ENCODE results near the gene FLOT1. TPM values are rescaled to one million over a fixed set of nuclear protein-coding genes. Genes with fewer than 3 reads are reported as not detected.

Gene FLOT1
- polyA plus RNA-seq, 1 experiment: 292 TPM

GRCh38 chr6:30747300-30747687 lies 4.8 kb upstream of the FLOT1 start:
- TF ChIP-seq CTCF (IDR thresholded peaks at IDR 0.05; ENCODE audit: insufficient read depth, low read depth, low read length): no peak
- CTCF ChIA-PET: interaction anchor here (1.0 to 1.6 kb wide), 4 partner anchors 11 to 81 kb away, joined by 3 to 5 read pairs (median 3); no protein-coding TSS in a partner anchor
- no peak for DNase-seq (ENCODE audit: low read depth)
- POLR2A ChIA-PET: interaction anchor here (0.6 kb wide), 1 partner anchor 132 kb away, joined by 16 read pairs; no protein-coding TSS in a partner anchor
- Histone ChIP-seq H3K36me3 (ENCODE audit: control insufficient read depth, insufficient read depth, low read length) (no peaks in the 10 kb centered on the region), H3K4me3 (ENCODE audit: low read depth, low read length) (no peak overlapping the region), H3K27me3 (ENCODE audit: control insufficient read depth, insufficient read depth, low read length) (no peaks in the 10 kb centered on the region)

- H3K27me3 ChIP-seq (ENCODE audit: control insufficient read depth, insufficient read depth, low read length): no peaks in the 10 kb centered on the region
- ChIA-PET POLR2A (interaction anchor here (0.6 to 1.4 kb wide), 3 partner anchors 8 to 92 kb away, joined by 3 to 6 read pairs (median 3); no protein-coding TSS in a partner anchor), CTCF (interaction anchor here (0.6 to 3.0 kb wide), 14 partner anchors 16 to 854 kb away, joined by 3 to 16 read pairs (median 4); partner anchors contain the start of gene MDC1)
- peak within 1 kb of the TSS; percentile 65 for H3K4me3 ChIP-seq (ENCODE audit: low read depth, low read length)
- peaks cover 16% of the 10 kb centered on the region for H3K36me3 ChIP-seq (ENCODE audit: control insufficient read depth, insufficient read depth, low read length)
- peak; percentile 64 for DNase-seq (ENCODE audit: low read depth)
- TF ChIP-seq CTCF (IDR thresholded peaks at IDR 0.05; ENCODE audit: insufficient read depth, low read depth, low read length): peak; percentile 81
Measured at GRCh38 chr6:30744054-30744805, 1.7 kb upstream of the FLOT1 start, which contains the start of gene IER3. IER3 (minus strand) TSS chr6:30744547; CDS start chr6:30744518, 29 bp downstream.

- CTCF ChIA-PET: interaction anchor here (0.6 to 3.0 kb wide), 10 partner anchors 21 to 855 kb away, joined by 3 to 16 read pairs (median 6); no protein-coding TSS in a partner anchor
- Histone ChIP-seq H3K27me3 (ENCODE audit: control insufficient read depth, insufficient read depth, low read length) (no peaks in the 10 kb centered on the region), H3K36me3 (ENCODE audit: control insufficient read depth, insufficient read depth, low read length) (peaks cover 18% of the 10 kb centered on the region), H3K4me3 (ENCODE audit: low read depth, low read length) (peak overlapping the region; percentile 65)
- DNase-seq (ENCODE audit: low read depth): no peak
- POLR2A ChIA-PET: interaction anchor here (0.6 to 1.4 kb wide), 4 partner anchors 9 to 79 kb away, joined by 3 to 6 read pairs (median 5); no protein-coding TSS in a partner anchor
- TF ChIP-seq CTCF (IDR thresholded peaks at IDR 0.05; ENCODE audit: insufficient read depth, low read depth, low read length): no peak
Measured at GRCh38 chr6:30743099-30744053, 889 bp upstream of the FLOT1 start.

DNA sequence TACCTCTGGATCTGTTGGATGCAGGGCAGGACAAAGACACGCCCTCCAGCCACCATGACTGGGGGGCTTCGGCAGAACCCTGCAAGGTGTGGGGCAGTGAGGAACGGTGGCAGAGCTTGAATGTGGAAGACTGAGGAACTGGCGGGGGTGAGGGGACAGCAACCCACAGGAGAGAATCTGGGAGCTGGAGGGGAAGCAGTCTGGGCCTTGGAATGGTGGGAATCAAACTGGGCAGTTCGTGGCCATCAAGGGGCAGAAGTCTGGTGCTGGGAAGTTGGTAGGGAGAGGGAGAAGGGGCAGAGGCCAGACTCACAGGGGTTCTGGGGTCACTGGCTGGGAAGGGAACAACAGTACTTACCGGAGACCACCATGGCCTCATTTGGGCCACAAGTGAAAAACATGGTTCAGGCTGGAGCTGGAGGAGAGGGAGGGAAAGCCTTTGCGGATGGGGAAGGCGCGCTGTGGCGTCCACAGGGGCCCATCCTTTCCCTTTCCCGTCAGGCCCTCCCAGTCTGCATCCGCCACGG lies 635 bp downstream of the FLOT1 start:
- ChIA-PET POLR2A (interaction anchor here (0.5 to 1.4 kb wide), 4 partner anchors 10 to 40 kb away, joined by 3 to 6 read pairs (median 4); no protein-coding TSS in a partner anchor), CTCF (interaction anchor here (0.9 to 2.6 kb wide), 10 partner anchors 11 to 86 kb away, joined by 3 to 13 read pairs (median 6); partner anchors contain the start of gene DHX16)
- Histone ChIP-seq H3K36me3 (ENCODE audit: control insufficient read depth, insufficient read depth, low read length) (peaks cover 24% of the 10 kb centered on the region), H3K4me3 (ENCODE audit: low read depth, low read length) (peak overlapping the region; percentile 65), H3K27me3 (ENCODE audit: control insufficient read depth, insufficient read depth, low read length) (no peaks in the 10 kb centered on the region)
- DNase-seq (ENCODE audit: low read depth): no peak
- TF ChIP-seq CTCF (IDR thresholded peaks at IDR 0.05; ENCODE audit: insufficient read depth, low read depth, low read length): no peak
